Transverse colon (tissue), 4 donors: ENCODE results near the gene EID3.

Source experiments
- EP300 ChIP-seq: sonication (generic); formaldehyde crosslinking; IDR thresholded peaks from one replicate; pipeline ENCODE4 v1.6.1; 2017; ENCODE audit warnings: antibody characterized with exemption, low read depth
- POLR2A ChIP-seq: fragments of 450-650 bp; IDR thresholded peaks from one replicate; pipeline ENCODE4 v1.6.1; 2016; ENCODE audit warnings: antibody characterized with exemption, mild to moderate bottlenecking, moderate library complexity
- POLR2AphosphoS5 ChIP-seq, 3 donors: sonication (generic); formaldehyde crosslinking; IDR thresholded peaks; one replicate each; pipeline ENCODE4 v1.6.1; 2016; ENCODE audit warnings: antibody characterized with exemption in 3 of 3
- TF ChIP-seq, protein P1 (sequence below), 5 experiments: fragments of 200-600 bp in 3 of 5; fragments of 450-650 bp in 2 of 5; sonication (generic) in 3 of 5; IDR thresholded peaks; 1 replicate in 2 of 5; 2 replicates in 3 of 5; pipeline ENCODE4 v1.5.1; 2016 to 2017; ENCODE audit warnings: antibody characterized with exemption in 5 of 5, inconsistent platforms in 3 of 5, mild to moderate bottlenecking in 2 of 5, moderate library complexity in 1 of 5

DNA sequence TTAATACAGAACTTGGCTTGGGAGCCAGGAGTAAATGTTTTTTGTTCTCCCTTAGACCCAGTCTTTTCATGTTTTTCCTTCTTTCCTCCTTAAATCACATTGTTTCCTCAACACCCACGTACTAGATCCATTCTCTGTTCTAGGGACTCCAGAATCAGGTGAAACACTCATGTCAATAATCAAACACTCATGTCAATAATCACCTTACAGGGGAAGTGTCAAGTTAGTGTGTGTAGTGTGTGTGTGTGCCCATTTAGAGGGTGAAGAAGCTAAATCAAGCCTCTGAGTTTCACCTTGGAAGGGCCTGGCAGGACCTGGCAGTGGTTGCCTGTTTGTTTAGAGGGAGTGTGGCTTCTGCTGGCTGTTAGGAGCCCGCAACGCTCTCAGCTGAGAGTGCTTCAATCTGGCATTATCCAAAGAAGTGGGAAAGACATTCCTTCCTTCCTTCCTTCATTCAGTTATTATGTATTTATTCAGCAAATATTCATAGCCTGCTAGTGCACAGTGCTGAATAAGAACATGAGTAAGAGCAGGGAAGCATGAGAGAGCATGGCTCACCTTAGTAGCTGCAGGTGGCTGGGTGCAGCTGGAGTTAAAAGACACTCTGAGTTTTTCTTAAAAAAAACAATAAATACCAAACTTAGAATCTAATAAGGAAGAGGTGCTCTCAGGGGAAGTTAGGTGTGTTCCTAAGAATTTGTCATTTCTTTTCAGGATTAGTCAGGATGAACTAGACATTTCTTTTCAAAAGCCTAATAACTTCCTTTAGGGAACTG, 17.6 kb upstream of the EID3 start:
- TF ChIP-seq, protein P1, sequence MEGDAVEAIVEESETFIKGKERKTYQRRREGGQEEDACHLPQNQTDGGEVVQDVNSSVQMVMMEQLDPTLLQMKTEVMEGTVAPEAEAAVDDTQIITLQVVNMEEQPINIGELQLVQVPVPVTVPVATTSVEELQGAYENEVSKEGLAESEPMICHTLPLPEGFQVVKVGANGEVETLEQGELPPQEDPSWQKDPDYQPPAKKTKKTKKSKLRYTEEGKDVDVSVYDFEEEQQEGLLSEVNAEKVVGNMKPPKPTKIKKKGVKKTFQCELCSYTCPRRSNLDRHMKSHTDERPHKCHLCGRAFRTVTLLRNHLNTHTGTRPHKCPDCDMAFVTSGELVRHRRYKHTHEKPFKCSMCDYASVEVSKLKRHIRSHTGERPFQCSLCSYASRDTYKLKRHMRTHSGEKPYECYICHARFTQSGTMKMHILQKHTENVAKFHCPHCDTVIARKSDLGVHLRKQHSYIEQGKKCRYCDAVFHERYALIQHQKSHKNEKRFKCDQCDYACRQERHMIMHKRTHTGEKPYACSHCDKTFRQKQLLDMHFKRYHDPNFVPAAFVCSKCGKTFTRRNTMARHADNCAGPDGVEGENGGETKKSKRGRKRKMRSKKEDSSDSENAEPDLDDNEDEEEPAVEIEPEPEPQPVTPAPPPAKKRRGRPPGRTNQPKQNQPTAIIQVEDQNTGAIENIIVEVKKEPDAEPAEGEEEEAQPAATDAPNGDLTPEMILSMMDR (IDR thresholded peaks at IDR 0.05), result no peak
- TF ChIP-seq EP300 (no peak), POLR2A (peak; percentile 24), POLR2AphosphoS5 (IDR thresholded peaks at IDR 0.05) (no peak)
